Measurements from ENCODE around the gene GPR137. TPM values are rescaled to one million over a fixed set of nuclear protein-coding genes. Genes with fewer than 3 reads are reported as not detected.
A peak's percentile ranks its signal among the peaks of the same experiment; 100 is the strongest.

The GPR137 gene
- total RNA-seq, 4 donors from 2014 or later, result 12.5 to 25.7 (median 20.0) TPM

DNA sequence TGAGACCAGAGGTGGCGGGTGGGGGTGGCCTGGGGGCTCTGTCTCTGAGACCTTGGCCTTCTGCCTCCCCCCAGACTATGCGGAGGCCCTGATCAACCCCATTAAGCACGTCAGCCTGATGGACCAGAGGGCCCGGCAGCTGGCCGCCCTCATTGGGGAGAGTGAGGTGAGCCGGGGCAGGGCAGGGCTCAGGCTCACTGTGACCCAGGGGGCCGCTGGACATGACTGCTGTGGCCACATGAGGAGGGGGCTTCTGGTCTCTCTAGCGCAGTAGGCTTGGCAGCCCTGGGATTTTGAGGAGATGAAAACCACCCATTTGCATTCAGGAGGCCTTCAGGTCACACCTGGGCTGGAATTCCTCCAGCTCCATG, 21.7 kb upstream of the GPR137 start:
- no peak overlapping the region for H3K27ac ChIP-seq
- no peaks in the 10 kb centered on the region for H3K9me3 ChIP-seq
- H3K27me3 ChIP-seq, result no peaks in the 10 kb centered on the region
- peaks cover 0 to 82% (median 3%) of the 10 kb centered on the region in 3 donors for H3K36me3 ChIP-seq
- no peak overlapping the region for H3K4me3 ChIP-seq
- TF ChIP-seq EP300 (IDR thresholded peaks at IDR 0.05) (no peak), POLR2A (IDR thresholded peaks at IDR 0.05) (no peak)
- TF ChIP-seq, protein P1, sequence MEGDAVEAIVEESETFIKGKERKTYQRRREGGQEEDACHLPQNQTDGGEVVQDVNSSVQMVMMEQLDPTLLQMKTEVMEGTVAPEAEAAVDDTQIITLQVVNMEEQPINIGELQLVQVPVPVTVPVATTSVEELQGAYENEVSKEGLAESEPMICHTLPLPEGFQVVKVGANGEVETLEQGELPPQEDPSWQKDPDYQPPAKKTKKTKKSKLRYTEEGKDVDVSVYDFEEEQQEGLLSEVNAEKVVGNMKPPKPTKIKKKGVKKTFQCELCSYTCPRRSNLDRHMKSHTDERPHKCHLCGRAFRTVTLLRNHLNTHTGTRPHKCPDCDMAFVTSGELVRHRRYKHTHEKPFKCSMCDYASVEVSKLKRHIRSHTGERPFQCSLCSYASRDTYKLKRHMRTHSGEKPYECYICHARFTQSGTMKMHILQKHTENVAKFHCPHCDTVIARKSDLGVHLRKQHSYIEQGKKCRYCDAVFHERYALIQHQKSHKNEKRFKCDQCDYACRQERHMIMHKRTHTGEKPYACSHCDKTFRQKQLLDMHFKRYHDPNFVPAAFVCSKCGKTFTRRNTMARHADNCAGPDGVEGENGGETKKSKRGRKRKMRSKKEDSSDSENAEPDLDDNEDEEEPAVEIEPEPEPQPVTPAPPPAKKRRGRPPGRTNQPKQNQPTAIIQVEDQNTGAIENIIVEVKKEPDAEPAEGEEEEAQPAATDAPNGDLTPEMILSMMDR (IDR thresholded peaks at IDR 0.05), result no peak
- DNase-seq (ENCODE audit: low spot score in 2 of 2), result no peak
- peaks cover 0 to 23% (median 20%) of the 10 kb centered on the region in 4 donors for H3K4me1 ChIP-seq
- 79 to 87% methylated on average over 8 of the region's 8 CpGs for WGBS, 2 donors

DNA sequence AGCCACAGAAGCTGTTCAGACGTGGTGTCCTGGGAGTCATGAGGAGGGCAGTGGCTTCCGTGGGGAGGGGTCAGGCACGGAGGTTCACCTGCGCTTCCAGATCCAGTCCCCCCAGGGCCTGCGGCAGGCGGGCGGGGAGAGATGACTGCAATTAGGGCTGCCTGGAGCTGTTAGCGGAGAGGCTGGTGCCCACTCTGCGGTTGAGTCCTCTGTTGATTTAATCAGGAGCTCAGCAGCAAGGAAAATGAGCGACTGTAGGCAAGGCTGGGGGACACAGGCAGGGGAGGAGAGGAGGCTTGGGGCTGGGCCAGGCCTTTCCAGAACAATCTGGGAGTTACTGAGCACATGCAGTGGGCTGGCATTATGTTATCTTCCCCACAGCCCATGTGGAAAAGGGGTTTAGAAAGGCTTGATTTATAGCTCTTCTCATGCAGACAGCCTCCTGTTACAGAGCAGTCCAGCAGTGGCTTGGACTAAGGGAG, 21.2 kb upstream of the GPR137 start:
- Histone ChIP-seq H3K4me3 (no peak overlapping the region), H3K9me3 (no peaks in the 10 kb centered on the region), H3K27ac (no peak overlapping the region), H3K27me3 (no peaks in the 10 kb centered on the region), H3K4me1 (peaks cover 0 to 27% (median 21%) of the 10 kb centered on the region in 4 donors), H3K36me3 (peaks cover 0 to 78% (median 0%) of the 10 kb centered on the region in 3 donors)
- TF ChIP-seq EP300 (IDR thresholded peaks at IDR 0.05), result no peak
- 83 to 89% methylated on average over 10 of the region's 10 CpGs for WGBS, 2 donors
- DNase-seq (ENCODE audit: low spot score in 2 of 2), result no peak

DNA sequence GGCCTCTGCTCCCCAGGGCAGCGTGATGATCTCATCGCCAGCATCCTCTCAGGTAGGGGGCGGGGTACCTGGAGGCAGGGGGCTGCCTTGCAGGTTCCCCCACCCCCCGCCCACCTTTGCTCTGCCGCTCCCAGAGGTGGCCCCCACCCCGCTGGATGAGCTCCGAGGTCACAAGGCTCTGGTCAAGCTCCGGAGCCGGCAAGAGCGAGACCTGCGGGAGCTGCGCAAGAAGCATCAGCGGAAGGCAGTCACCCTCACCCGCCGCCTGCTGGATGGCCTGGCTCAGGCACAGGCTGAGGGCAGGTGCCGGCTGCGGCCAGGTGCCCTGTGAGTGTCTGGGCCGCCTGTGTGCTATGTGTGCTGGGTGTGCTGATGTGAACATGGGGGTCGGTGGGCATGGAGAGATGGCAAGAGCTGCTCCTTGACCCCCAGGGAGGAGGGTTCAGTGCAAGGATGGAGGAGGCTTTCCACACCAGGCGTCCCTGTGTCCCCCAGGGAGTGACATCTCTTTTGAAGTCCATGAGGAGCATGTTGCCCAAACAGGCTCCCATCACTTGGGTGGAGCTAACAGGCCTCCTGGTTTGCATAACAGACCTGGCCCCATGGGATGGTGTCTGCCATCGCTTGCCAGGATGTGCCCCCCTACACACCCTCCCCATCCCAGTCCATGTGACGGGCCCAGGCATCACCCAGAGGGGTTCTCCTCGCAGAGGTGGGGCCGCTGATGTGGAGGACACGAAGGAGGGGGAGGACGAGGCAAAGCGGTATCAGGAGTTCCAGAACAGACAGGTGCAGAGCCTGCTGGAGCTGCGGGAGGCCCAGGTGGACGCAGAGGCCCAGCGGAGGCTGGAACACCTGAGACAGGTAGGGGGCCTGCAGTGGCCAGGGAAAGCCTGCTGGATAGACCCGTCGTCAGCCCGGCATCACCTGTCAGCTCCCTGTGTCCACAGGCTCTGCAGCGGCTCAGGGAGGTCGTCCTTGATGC, 20.2 kb upstream of the GPR137 start:
- H3K4me1 ChIP-seq, result peaks cover 0 to 27% (median 21%) of the 10 kb centered on the region in 4 donors
- no peaks in the 10 kb centered on the region for H3K27me3 ChIP-seq
- 91% methylated on average over 33 of the region's 35 CpGs for WGBS, 2 donors
- TF ChIP-seq, protein P1 (IDR thresholded peaks at IDR 0.05), result no peak
- TF ChIP-seq EP300 (IDR thresholded peaks at IDR 0.05) (no peak), POLR2A (IDR thresholded peaks at IDR 0.05) (no peak)
- DNase-seq (ENCODE audit: low spot score in 2 of 2), result no peak
- H3K36me3 ChIP-seq, result peaks cover 0 to 67% (median 0%) of the 10 kb centered on the region in 3 donors
- H3K9me3 ChIP-seq, result no peaks in the 10 kb centered on the region
- H3K27ac ChIP-seq, result no peak overlapping the region
- H3K4me3 ChIP-seq, result no peak overlapping the region

DNA sequence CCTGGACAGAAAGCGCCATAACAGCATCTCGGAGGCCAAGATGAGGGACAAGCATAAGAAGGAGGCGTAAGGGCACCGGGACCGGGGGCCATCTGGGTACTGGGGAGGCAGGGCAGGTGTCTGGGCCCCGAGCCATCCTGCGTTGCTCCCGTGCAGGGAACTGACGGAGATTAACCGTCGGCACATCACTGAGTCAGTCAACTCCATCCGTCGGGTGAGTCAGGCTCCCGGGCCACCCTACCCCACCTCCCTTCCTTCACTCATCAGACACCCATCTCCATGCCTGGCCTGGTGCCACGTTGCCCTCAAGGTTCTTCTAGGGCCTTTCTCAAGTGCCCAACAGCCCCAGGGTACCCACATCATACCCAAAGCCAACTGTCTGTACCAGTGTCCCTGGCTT, 19.3 kb upstream of the GPR137 start:
- Histone ChIP-seq H3K4me1 (peaks cover 0 to 27% (median 21%) of the 10 kb centered on the region in 4 donors), H3K36me3 (peaks cover 0 to 60% (median 0%) of the 10 kb centered on the region in 3 donors), H3K4me3 (no peak overlapping the region), H3K27me3 (no peaks in the 10 kb centered on the region), H3K9me3 (no peaks in the 10 kb centered on the region), H3K27ac (no peak overlapping the region)
- no peak for DNase-seq (ENCODE audit: low spot score in 2 of 2)
- 87 to 90% methylated on average over 13 to 15 of the region's 15 CpGs for WGBS, 2 donors
- TF ChIP-seq, protein P1 (IDR thresholded peaks at IDR 0.05), result no peak
- TF ChIP-seq POLR2A (IDR thresholded peaks at IDR 0.05), result no peak
- no peak for TF ChIP-seq EP300 (IDR thresholded peaks at IDR 0.05)

DNA sequence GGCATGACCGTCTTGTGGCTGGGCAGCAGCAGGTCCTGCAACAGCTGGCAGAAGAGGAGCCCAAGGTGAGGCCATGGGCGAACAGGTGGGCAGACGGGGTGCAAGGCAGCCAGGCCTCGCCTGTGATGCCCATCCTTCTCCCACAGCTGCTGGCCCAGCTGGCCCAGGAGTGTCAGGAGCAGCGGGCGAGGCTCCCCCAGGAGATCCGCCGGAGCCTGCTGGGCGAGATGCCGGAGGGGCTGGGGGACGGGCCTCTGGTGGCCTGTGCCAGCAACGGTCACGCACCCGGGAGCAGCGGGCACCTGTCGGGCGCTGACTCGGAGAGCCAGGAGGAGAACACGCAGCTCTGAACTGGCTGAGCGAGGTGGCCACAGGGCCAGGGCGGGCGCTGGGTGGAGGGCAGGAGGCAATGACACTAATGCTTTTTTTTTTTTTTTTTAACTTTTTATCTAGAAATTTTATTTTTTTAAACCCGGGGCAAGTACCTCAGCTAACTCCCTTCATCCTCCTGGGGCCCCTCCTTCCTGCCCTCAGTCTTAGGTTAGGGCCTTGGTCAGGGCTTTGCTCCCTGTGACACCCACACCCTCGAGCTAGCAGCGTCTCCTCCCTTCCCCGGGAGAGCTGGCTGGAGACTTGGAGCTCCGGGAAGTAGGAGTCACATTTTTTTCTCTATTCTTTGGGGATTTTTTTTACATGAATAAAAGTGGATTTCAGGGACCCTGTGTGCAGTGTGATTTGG, 18.3 kb upstream of the GPR137 start:
- Histone ChIP-seq H3K4me3 (no peak overlapping the region), H3K36me3 (peaks cover 0 to 50% (median 0%) of the 10 kb centered on the region in 3 donors), H3K9me3 (no peaks in the 10 kb centered on the region), H3K27ac (peak overlapping the region; percentile 29 to 96 (median 93)), H3K27me3 (no peaks in the 10 kb centered on the region), H3K4me1 (peaks cover 0 to 36% (median 25%) of the 10 kb centered on the region in 4 donors)
- TF ChIP-seq, protein P1 (IDR thresholded peaks at IDR 0.05), result no peak
- TF ChIP-seq POLR2A (IDR thresholded peaks at IDR 0.05), result no peak
- TF ChIP-seq EP300 (IDR thresholded peaks at IDR 0.05), result no peak
- DNase-seq (ENCODE audit: low spot score in 2 of 2), result no peak
- WGBS, 2 donors, result 76 to 77% methylated on average over 27 of the region's 27 CpGs

All from tibial nerve (tissue), 4 donors.